ENCODE results near the gene GAD1.

DNA sequence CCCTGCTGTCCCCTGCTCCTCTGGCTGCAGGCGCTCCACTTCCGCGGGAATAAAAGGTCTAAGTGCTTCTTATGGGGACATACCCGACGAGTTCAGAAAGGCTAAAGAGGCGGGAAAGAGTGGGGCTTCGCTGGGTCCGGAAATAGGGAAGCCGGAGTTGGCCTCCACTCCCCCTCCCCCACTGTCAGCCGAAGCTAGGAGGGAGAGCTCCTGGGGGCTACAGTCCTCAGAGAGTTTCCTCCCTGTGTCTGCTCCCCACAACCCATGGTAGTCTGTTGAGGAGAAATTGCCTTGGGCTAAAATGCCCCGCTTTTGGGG is 7.2 kb downstream of the GAD1 start:
- TF ChIP-seq, protein P1, sequence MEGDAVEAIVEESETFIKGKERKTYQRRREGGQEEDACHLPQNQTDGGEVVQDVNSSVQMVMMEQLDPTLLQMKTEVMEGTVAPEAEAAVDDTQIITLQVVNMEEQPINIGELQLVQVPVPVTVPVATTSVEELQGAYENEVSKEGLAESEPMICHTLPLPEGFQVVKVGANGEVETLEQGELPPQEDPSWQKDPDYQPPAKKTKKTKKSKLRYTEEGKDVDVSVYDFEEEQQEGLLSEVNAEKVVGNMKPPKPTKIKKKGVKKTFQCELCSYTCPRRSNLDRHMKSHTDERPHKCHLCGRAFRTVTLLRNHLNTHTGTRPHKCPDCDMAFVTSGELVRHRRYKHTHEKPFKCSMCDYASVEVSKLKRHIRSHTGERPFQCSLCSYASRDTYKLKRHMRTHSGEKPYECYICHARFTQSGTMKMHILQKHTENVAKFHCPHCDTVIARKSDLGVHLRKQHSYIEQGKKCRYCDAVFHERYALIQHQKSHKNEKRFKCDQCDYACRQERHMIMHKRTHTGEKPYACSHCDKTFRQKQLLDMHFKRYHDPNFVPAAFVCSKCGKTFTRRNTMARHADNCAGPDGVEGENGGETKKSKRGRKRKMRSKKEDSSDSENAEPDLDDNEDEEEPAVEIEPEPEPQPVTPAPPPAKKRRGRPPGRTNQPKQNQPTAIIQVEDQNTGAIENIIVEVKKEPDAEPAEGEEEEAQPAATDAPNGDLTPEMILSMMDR (conservative IDR thresholded peaks at IDR 0.05 in 1 of 2, IDR thresholded peaks at IDR 0.05 in 1 of 2; ENCODE audit: extremely low read depth in 1 of 2, insufficient read depth in 1 of 2, low read depth in 1 of 2, low read length in 2 of 2) = no peak
- TF ChIP-seq EZH2 (IDR thresholded peaks at IDR 0.05; ENCODE audit: borderline replicate concordance, low read length) = peak; percentile 79

All from mammary epithelial cell (primary cell).